Astrocyte (in vitro differentiated cells and primary cell): ENCODE data around the gene SLC35D1. TPM values are rescaled to one million over a fixed set of nuclear protein-coding genes. Genes with fewer than 3 reads are reported as not detected.

Experiments
- DNase-seq: peaks from one replicate; pipeline ENCODE4 v3.0.0-alpha.2; 2010; ENCODE audit warnings: low read depth
- FAIRE-seq: peaks from 2 replicates; lab custom pipeline; 2011; peaks lifted over from hg19 to GRCh38; lab: Jason Lieb, UNC
- H2AFZ ChIP-seq: 2 replicates; pipeline ENCODE4 v1.6.0; 2012; ENCODE audit warnings: low read depth, low read length, inconsistent platforms
- H3K27ac ChIP-seq: 2 replicates; pipeline ENCODE4 v1.5.1; 2011; ENCODE audit warnings: low read depth, low read length, inconsistent platforms
- H3K27me3 ChIP-seq: 2 replicates; pipeline ENCODE4 v1.6.0; 2011; ENCODE audit warnings: low read length, inconsistent platforms; ENCODE audit not compliant: insufficient read depth
- H3K36me3 ChIP-seq: 2 replicates; pipeline ENCODE4 v1.5.1; 2011; ENCODE audit warnings: low read length, inconsistent platforms; ENCODE audit not compliant: insufficient read depth
- H3K4me1 ChIP-seq: 2 replicates; pipeline ENCODE4 v1.5.1; 2011; ENCODE audit warnings: low read length, inconsistent platforms; ENCODE audit not compliant: insufficient read depth
- H3K4me2 ChIP-seq: 2 replicates; pipeline ENCODE4 v1.6.0; 2012; ENCODE audit warnings: low read length, inconsistent platforms
- H3K4me3 ChIP-seq: 2 replicates; pipeline ENCODE4 v1.5.1; 2011; ENCODE audit warnings: low read depth, mild to moderate bottlenecking, low read length, inconsistent platforms; ENCODE audit not compliant: insufficient read depth
- H3K79me2 ChIP-seq: 2 replicates; pipeline ENCODE4 v1.6.0; 2012; ENCODE audit warnings: mild to moderate bottlenecking, low read length, inconsistent platforms; ENCODE audit not compliant: insufficient read depth
- H3K9ac ChIP-seq: 2 replicates; pipeline ENCODE4 v1.6.0; 2012; ENCODE audit warnings: mild to moderate bottlenecking, low read length, inconsistent platforms
- H3K9me3 ChIP-seq: 2 replicates; pipeline ENCODE4 v1.5.1; 2012; ENCODE audit warnings: low read depth, mild to moderate bottlenecking, low read length, inconsistent platforms; ENCODE audit not compliant: insufficient read depth
- H4K20me1 ChIP-seq: 2 replicates; pipeline ENCODE4 v1.6.0; 2012; ENCODE audit warnings: low read length, inconsistent platforms; ENCODE audit not compliant: insufficient read depth
- H3K27ac Mint-ChIP-seq: one replicate; pipeline ENCODE4 v1.8.0; 2021; ENCODE audit warnings: mild to moderate bottlenecking, mixed read lengths; ENCODE audit not compliant: unreplicated experiment
- H3K27me3 Mint-ChIP-seq: one replicate; pipeline ENCODE4 v1.8.0; 2021; ENCODE audit warnings: low read depth, mixed read lengths; ENCODE audit not compliant: unreplicated experiment
- H3K36me3 Mint-ChIP-seq: one replicate; pipeline ENCODE4 v1.8.0; 2021; ENCODE audit warnings: low read depth, mixed read lengths; ENCODE audit not compliant: unreplicated experiment
- H3K4me1 Mint-ChIP-seq: one replicate; pipeline ENCODE4 v1.8.0; 2021; ENCODE audit warnings: low read depth, mixed read lengths; ENCODE audit not compliant: unreplicated experiment
- H3K4me3 Mint-ChIP-seq: one replicate; pipeline ENCODE4 v1.8.0; 2021; ENCODE audit warnings: mild to moderate bottlenecking, moderate library complexity, mixed read lengths; ENCODE audit not compliant: unreplicated experiment
- H3K9me3 Mint-ChIP-seq: one replicate; pipeline ENCODE4 v1.8.0; 2021; ENCODE audit warnings: mild to moderate bottlenecking, mixed read lengths; ENCODE audit not compliant: unreplicated experiment
- EZH2 ChIP-seq: IDR thresholded peaks from 2 replicates; pipeline ENCODE4 v1.6.1; 2012; ENCODE audit warnings: mild to moderate bottlenecking, low read length, inconsistent platforms; ENCODE audit not compliant: insufficient read depth
- total RNA-seq: library from RNA; stranded (reverse); gene quantifications from 2 replicates; pipeline ENCODE4 v1.2.1, GENCODE V29; 2021
- TF ChIP-seq, protein P1 (sequence below): IDR thresholded peaks from 2 replicates; pipeline ENCODE4 v1.5.1; 2011; ENCODE audit warnings: low read depth, mild to moderate bottlenecking, inconsistent platforms, low read length, moderate library complexity; ENCODE audit not compliant: insufficient read depth

Gene SLC35D1
- total RNA-seq, 1 donor from 2014 or later = 12.7 TPM

DNA sequence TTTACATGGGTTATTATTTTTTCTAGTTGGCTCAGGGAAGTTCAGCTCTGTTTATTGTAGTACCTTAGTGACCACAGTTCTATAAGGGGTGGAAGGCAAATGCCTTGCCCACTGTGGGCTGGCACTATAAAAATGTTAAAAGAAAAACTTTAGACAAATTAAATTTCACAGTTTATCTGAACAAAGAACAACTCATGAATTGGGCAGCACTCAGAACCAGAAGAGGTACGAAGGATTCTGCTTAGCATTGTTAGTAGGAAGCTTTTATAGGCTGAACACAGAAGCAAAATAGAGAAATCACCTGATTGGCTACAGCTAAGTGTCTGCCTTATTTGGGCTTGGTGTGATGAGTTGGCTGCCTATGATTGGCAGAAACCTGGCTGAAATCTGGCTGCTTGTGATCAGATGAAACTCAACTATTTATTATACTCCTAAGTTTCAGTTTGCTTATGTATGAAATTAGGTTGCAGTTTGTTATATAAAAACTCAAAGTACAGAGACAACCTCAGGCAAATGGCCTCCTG is 35.8 kb upstream of the SLC35D1 start:
- Mint-ChIP-seq H3K36me3 (no peaks in the 10 kb centered on the region), H3K4me3 (no peak overlapping the region), H3K9me3 (peaks cover 4% of the 10 kb centered on the region), H3K4me1 (no peaks in the 10 kb centered on the region), H3K27ac (no peak overlapping the region), H3K27me3 (no peaks in the 10 kb centered on the region)
- Histone ChIP-seq H3K9ac (no peak overlapping the region), H3K4me2 (no peak overlapping the region), H2AFZ (no peak overlapping the region), H3K4me3 (no peak overlapping the region), H3K36me3 (no peaks in the 10 kb centered on the region), H4K20me1 (no peaks in the 10 kb centered on the region), H3K79me2 (no peaks in the 10 kb centered on the region), H3K27me3 (no peaks in the 10 kb centered on the region), H3K4me1 (no peaks in the 10 kb centered on the region), H3K9me3 (no peaks in the 10 kb centered on the region), H3K27ac (no peak overlapping the region)
- DNase-seq (no peak), FAIRE-seq (no peak)
- TF ChIP-seq, protein P1, sequence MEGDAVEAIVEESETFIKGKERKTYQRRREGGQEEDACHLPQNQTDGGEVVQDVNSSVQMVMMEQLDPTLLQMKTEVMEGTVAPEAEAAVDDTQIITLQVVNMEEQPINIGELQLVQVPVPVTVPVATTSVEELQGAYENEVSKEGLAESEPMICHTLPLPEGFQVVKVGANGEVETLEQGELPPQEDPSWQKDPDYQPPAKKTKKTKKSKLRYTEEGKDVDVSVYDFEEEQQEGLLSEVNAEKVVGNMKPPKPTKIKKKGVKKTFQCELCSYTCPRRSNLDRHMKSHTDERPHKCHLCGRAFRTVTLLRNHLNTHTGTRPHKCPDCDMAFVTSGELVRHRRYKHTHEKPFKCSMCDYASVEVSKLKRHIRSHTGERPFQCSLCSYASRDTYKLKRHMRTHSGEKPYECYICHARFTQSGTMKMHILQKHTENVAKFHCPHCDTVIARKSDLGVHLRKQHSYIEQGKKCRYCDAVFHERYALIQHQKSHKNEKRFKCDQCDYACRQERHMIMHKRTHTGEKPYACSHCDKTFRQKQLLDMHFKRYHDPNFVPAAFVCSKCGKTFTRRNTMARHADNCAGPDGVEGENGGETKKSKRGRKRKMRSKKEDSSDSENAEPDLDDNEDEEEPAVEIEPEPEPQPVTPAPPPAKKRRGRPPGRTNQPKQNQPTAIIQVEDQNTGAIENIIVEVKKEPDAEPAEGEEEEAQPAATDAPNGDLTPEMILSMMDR = no peak
- no peak for TF ChIP-seq EZH2

- no peaks in the 10 kb centered on the region for H3K4me1 Mint-ChIP-seq
Measured at GRCh38 chr1:67088440-67088839, 34.5 kb upstream of the SLC35D1 start.

GRCh38 chr1:67085326-67085725 is 31.4 kb upstream of the SLC35D1 start:
- Histone ChIP-seq H4K20me1 (no peaks in the 10 kb centered on the region), H3K9me3 (no peaks in the 10 kb centered on the region), H3K27ac (no peak overlapping the region), H3K9ac (no peak overlapping the region), H3K4me1 (no peaks in the 10 kb centered on the region), H3K4me2 (no peak overlapping the region), H3K27me3 (no peaks in the 10 kb centered on the region), H3K79me2 (no peaks in the 10 kb centered on the region), H2AFZ (no peak overlapping the region), H3K4me3 (no peak overlapping the region), H3K36me3 (no peaks in the 10 kb centered on the region)
- Mint-ChIP-seq H3K9me3 (peaks cover 5% of the 10 kb centered on the region), H3K4me3 (no peak overlapping the region), H3K36me3 (no peaks in the 10 kb centered on the region), H3K27ac (no peak overlapping the region), H3K4me1 (no peaks in the 10 kb centered on the region), H3K27me3 (no peaks in the 10 kb centered on the region)
- DNase-seq (no peak), FAIRE-seq (no peak)
- TF ChIP-seq, protein P1 = no peak
- no peak for TF ChIP-seq EZH2

More at GRCh38 chr1:67088440-67088839, 34.5 kb upstream of the SLC35D1 start:
- no peaks in the 10 kb centered on the region for H3K36me3 Mint-ChIP-seq
- Histone ChIP-seq H2AFZ (no peak overlapping the region), H4K20me1 (no peaks in the 10 kb centered on the region), H3K27ac (no peak overlapping the region), H3K4me3 (no peak overlapping the region), H3K9me3 (no peaks in the 10 kb centered on the region), H3K36me3 (no peaks in the 10 kb centered on the region), H3K27me3 (no peaks in the 10 kb centered on the region), H3K79me2 (no peaks in the 10 kb centered on the region), H3K9ac (no peak overlapping the region), H3K4me1 (no peaks in the 10 kb centered on the region), H3K4me2 (no peak overlapping the region)
- H3K27me3 Mint-ChIP-seq = no peaks in the 10 kb centered on the region
- no peak overlapping the region for H3K4me3 Mint-ChIP-seq
- FAIRE-seq (no peak), DNase-seq (no peak)
- TF ChIP-seq, protein P1 = no peak
- TF ChIP-seq EZH2 = no peak
- H3K27ac Mint-ChIP-seq = no peak overlapping the region
- peaks cover 5% of the 10 kb centered on the region for H3K9me3 Mint-ChIP-seq
